ENCODE data around the gene CRACDL.
A peak's percentile ranks its signal among the peaks of the same experiment; 100 is the strongest.
"Not testable (repeated sequence)": the region's sequence is repeated elsewhere in the genome, so short reads cannot be mapped to it uniquely, and the experiment has no call there.

The CRACDL gene

DNA sequence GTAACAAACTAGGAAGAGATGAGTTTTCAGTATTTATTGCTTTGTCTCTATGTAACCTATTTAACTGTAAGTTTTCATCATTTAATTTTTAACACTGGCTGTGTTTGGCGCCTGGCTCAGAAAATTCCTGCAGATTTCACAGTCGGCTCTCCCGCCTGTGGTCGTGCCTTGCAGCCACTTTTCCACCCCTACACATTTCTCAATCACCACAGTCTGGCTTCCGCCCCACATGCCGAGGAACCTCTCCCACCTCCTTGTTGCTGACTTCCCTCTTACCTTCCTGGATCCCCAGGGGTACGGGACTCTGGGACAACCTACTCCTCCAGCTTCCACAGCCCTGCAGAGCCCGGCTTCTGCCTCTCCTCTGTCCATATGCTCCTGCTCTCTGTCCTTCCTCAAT lies 163.5 kb downstream of the CRACDL start:
- no peak for DNase-seq

DNA sequence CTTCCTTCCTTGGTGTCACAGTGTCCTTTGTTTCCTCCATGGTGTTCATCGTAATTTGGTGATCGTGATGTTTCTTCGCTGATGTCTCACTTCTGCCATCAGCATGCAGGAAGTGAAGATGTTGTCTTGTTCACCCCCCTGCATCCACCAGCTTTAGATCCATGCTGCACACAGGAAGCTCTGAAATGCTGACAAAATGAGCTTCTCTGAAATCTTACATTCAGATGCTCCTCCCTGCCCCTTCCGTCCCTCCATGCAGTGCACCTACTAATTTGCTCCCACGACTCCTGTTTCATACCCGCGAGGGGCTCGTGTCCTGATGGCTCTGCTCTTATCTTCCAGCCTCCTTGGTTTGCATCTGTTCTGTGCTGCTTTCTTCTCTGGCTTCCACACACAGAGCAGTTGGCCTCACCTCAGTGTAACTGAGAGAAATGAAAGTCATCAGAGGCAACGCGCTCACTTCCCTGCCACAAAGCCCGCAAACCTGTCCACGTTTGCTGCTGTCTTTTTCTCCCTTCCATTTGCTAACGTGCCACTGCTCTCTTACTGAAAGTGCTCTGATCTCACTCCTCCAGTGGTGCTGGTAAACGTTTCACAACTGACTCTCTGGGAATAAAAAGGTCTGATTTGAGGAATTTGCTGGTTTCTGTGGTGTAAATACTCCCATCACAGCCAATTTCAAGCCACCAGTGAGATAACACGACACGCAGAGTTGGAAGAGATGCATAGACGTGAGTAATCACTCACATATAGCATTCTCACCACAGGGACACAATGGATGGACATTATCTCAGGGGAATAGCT lies 164.1 kb downstream of the CRACDL start:
- DNase-seq = peak; percentile 29

DNA sequence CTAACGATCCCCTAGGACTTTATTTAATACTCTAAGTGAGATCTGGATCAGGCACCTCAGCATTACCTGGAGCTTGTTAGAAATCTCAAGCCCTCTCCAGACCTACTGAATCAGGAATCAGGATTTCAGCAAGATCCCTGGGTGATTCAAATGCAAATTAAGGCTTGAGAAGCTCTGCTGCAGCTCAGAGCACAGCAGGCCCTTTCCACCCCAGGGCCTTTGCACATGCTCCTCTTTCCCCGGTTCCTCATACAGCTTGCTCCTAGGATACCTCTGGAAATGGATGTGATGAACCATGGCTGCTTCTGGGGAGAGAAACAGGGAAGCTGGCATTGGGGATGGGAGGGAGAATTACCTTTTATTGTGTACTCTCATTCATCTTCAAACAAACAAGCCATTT lies 164.8 kb downstream of the CRACDL start:
- no peak for DNase-seq

DNA sequence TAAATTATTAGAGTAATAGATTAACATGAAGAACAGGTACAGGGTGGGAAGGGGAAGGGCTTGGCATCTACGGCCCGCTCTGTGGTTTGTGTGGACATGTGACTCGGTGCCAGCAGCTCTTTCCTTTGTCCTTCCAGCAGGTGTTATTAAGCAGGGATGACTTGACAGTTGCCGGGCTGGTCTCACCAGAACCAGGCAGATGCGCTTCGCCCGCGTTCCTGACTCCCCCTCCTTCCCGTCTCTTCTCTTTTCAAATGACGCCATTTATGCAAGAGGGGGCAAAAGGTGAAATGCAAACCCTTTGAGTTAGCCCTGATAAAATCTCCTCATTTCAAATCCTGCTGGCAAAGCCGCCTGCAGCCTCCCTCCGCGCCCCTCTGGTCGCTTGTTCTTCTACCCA lies 166.2 kb downstream of the CRACDL start:
- no peak for DNase-seq

DNA sequence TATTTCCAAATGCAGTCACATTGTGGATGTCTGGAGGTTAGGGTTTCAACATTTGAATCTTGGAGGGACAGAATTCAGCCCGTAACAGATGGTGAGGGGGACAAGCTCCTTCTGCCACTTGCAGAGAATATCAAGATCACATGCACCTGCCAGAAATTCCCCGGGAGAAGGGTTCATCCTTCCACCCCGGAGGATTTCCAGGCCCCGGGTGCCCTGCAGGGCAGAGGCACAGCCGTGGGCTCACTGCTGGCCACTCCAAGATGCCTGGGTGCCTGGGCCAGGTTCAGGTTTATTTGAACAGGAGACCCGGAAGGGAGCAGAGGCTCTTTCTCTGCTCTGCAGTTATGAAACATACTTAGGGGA lies 166.9 kb downstream of the CRACDL start:
- no peak for DNase-seq

DNA sequence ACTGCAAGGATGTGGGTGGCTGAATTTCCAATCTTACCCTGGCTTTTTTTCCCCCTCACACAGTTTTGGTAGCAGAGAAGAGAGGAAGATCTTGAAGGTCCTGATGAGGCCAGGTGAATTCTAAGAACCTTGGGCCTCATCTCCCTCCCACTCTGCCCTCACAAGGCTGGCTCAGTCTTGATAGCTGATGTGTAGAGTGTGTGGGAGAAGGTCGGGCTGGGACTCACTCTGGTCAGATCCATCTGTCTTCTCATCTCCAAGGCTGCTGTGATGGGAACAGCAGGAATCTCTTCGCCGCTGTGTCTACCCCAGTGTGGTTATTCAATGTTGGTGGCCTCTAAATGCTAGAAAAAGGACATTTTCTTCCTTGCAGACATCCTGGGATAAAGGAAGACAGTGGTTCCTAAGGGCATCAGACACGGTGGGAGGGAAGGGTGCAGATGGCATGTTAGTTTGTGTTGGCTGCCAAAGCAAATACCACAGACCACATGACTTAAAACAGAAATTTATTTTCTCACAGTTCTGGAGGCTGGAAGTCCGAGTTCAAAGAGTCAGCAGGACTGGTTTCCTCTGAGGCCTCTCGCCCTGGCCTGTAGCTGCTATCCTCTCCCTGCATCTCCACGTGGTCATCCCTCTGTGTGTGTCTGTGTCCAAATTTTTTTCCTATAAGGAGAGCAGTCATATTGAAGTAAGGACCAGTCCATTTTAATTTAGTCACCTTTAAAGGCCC lies 167.5 kb downstream of the CRACDL start:
- DNase-seq = peak; percentile 12

DNA sequence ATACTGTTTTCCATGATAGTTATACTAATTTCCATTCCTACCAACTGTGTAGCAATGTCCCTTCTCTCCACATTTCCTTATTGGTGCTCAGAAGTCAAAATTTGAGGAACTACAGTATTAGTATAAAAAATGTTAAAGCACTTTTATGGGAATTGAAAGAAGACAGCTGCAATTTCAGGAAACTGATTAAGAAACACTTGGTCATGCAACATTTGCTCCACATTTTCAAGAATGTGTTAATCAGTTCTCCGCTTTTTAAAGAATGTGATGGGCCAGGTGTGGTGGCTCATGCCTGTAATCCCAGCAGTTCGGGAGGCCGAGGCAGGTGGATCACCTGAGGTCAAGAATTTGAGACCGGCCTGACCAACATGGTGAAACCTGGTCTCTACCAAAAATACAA lies 171.5 kb downstream of the CRACDL start:
- DNase-seq = no peak

DNA sequence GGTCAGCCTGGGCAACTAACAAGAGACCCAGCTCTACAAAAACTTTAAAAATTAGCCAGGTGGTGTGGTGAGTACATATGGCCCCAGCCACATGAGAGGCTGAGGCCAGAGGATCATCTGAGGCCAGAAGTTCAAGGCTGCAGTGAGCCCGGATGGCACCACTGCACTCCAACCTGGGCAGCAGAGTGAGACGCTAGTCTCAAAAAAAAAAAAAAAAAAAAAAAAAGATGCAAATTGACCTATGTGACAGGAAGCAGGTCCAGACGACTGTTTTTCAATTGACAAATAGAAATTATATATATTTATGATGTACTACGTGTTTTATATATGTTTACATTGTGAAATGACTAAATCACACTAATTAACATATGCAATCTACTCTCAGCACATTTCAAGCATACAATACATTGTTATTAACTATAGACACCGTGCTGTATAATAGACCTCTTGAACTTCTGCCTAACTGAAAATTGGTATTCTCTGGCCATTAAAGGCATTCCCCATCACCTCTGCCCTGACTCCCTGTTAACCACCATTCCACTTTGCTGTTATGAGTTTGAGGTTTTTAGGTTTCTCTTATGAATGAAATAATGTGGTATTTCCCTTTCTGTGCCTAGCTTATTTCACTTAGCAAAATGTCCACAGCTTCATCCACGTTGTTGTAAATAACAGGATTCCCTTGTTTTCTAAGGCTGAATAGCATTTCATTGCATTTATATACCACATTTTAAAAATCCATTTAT lies 172.6 kb downstream of the CRACDL start:
- DNase-seq = no peak

DNA sequence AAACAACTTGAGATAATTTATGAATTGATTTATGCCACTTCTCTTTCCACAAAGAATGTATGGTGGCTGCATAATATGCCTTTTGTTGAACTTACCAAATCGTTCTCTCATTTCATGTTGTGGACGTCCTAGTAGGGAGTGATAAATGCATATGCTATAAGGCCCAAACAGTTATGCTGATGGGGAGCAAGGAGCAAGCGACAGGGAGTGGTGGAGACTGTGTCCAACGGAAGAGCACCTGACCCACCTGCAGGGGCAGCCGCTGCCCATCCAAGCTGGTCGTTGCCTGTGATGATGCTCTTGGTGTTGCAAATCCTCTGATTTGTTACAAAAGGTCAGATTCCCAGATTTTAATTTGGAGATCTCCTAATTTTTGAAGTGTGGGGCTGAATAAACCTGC lies 174.1 kb downstream of the CRACDL start:
- DNase-seq = no peak

DNA sequence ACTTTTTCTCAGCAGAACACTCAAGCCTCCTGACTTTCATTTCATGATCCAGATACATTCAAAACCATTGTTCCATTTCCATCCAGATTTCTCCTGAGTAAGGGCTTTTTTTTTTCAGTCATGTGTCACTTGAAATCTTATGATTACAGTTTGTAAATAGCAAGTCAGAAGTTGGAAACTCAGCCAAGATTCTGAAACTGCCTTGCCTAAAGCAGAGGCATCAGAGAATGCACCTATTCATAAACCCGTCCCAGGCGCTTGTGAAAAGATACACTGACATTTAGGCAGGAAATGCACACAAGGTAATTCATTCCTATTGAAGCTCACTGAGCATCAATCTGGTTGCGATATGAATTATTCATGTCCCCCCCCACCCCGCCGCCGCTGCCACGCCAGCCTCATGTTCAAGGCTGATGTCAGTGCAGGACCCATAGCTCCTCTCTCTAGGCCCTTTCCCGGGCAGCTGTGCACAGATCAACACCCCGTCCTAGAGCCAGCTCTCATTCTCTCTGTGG lies 174.7 kb downstream of the CRACDL start:
- no peak for DNase-seq

DNA sequence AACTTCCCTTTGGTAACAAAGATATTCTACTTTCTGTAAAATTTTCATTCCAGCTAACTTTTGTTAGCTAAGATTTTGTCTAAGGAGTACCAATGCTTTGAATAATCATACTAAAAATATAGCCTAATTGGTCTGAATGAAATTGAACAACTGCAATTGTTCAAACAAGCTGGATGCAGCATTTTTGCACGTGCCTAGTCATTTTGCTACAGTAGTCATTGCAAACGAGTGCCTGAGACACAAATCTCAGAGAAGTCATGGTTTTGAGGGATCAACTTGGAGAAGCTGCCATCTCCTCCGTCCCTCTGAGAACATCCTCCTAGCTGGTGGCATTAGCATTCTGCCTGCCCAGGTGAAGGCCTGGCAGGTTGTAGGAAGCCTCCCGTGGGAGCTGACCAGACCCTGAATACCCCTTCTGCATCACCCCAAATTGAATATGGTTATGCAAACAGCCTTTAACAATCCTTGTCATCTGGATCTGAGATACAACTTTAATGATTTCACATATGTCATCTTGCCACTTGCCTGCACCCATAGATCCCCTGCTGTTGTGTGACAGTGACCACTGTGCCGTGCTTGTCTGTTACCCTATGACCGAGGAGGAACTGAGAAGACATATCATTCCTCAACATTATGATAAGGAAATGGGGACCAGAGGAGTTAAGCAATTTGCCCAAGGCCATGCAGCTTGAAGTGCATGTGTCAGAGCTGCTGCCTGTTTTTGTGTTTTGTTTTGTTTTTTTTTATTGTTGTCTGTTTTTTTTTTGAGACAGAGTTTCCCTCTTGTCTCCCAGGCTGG lies 176.0 kb downstream of the CRACDL start:
- no peak for DNase-seq

DNA sequence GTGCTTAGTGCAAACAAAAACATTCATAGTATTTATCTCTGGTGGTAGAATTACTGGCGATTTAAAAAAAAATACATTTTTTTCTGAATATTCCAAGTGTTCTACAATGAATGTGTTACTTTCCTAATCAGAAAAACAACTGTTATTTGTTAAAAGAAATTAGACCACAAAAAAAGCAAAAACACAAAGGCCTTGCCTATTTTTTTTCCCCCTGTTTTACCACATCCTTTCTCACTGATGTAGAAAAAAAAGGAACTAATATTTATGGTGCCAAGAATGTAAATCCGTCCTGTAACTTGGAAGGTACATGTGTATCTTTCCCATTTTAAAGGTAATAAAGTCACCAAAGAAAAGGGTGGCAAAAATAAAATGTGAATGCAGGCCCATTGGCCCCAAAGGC lies 176.7 kb downstream of the CRACDL start:
- DNase-seq = no peak

DNA sequence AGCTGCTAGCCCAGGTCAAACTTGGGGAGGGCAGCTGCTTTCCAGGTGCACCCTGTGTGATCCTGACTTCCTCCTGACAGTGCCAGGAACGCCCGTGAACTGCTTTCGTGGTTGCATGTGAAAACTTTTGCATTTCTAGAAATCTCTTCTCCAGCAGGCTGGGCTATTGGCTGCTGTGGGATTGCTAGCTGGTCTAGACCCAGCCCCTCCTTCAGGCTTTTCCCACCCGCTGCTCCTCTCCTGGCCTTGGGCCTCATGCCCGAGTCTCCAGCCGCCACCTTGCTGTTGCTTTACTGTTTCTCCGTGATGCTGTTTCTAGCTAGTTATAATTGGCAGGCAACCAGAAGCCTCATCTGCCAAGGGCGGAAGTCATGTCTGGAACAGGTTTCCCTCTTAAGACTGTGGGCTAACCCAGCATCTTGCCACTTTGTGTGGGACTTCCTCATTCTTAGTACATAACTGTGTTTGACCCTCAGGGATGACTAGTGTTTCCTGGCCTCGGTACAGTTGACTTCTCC lies 178.1 kb downstream of the CRACDL start:
- peak; percentile 56 for DNase-seq

DNA sequence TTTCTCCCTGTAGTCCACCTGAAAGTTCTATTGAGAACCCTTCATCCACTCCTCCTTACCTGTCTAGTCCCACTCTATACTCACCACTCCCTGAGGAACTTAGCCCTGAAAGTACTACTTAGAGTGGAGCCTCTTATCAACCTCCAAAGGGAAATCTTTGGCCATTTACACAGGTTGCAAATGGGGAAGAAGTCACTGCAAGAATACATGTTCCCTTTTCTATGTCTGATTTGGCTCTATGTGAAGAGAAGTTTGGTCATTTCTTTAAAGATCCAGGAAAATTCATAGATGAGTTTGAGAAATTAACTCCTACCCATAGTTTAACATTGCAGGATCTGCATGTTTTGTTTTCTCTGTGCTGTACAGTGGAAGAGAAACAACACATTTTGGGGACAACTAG lies 182.2 kb downstream of the CRACDL start:
- no peak for DNase-seq

DNA sequence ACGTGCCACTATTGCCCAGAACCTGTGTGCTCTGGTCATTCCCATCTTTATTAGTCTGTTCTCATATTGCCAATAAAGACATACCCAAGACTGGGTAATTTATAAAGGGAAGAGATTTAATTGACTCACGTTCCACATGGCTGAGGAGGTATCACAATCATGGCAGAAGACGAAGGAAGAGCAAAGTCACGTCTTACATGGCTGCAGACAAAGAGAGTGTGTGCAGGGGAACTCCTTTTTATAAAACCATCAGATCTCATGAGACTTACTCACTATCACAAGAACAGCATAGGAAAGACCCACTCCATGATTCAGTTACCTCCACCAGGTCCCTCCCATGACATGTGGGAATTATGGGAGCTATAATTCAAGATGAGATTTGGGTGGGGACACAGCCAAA lies 183.3 kb downstream of the CRACDL start:
- DNase-seq = not testable (repeated sequence)

DNA sequence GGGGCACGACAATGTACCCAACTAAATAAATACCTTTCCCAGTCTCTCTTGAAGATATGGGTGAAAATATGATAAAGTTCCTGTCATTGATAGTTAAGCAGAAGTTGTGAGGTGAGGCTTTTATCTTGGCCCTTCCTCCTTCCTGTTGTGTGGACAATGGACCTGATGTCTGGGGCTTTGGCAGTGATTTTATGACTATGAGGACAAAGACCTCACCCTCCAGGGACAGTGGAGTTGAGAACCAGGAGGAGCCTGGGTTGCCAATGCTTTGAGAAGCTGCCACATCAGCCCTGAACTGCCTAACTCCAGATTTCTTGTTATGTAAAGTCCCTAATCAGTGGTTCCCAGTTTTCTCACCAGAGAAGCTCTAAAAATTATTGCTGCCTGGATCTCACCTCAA lies 184.3 kb downstream of the CRACDL start:
- DNase-seq = no peak

DNA sequence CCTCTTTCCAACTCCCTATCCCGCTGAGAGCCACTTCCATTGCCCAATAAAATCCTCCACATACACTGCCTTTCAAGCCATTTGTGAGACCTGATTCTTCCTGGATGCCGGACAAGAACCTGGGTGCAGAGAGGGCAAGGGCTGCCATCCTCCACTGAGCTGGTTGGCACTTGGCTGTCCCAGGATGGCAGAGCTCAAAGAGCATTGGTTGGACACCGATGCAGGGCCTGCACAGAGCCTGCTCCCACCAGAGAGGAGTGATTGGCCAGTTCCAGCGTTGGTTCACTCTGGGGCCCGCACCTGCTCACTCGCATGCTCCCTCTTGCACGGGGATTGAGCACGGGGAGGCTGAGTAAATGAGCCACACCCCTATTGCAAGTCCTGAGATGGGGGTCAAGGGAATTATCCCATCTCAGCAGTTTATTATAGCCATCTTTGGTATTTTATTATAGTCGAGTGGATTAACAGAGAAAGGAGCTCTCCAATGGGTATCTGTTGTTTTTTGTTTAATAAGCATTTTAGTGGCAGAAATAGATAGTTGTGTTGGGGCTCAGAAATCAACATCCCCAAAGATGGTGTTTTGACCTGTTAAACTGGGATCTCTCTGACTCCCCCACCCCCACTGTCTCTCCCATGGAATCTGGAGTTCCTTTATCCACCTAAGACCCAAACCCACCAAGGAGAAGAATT lies 185.3 kb downstream of the CRACDL start:
- DNase-seq = no peak

DNA sequence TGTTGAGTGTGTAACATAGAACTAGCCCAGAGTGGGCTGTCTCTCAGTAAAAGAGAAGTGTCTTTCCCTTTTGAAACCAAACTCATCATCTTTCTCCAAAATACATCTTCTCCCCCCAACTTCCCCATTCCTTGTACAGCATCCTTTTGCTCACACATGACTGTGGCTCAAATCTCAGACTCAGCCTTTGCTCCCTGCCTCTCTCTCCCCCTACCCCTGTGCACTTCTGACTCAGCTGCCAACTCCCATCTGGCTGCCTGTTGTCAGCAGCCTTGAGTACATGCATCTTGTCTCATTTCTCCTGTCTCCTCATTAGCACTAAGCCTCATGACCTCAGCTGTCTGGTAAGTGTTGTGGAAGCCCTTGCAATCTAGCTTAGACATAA lies 187.0 kb downstream of the CRACDL start:
- DNase-seq = no peak

DNA sequence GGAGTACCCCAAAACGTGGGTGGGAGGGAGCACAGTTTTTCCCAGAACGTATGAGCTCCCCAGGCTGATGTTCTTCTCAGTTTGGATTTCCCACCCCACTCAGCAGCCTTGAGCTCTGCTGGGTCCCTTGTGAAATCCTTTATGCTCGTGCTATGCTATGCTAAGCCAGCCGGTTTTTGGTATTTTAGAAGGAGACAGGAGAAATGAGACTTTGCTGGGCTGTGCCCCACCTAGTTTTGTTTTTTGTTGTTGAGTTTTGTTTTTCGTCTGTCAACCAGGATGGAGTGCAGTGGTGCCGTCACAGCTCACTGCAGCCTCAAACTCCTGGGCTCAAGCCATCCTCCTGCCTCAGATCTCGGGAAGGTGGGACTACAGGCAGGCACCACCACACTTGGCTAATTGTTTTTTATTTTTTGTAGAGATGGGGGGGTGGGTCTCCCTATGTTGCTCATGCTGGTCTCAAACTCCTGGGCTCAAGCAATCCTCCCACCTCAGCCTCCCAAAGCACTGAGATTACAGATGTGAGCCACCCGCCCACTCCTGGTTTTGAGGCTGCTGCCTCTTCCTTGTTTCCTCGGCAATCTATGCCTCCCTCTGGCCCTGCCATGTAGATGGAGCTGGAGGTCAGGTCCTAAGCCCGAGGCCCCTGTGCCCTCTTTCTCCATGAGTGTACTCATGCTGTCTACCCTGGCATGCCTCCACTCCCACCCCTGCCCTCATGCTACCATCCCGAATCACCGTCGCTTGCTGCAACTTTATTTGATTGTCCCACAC lies 187.5 kb downstream of the CRACDL start:
- no peak for DNase-seq

DNA sequence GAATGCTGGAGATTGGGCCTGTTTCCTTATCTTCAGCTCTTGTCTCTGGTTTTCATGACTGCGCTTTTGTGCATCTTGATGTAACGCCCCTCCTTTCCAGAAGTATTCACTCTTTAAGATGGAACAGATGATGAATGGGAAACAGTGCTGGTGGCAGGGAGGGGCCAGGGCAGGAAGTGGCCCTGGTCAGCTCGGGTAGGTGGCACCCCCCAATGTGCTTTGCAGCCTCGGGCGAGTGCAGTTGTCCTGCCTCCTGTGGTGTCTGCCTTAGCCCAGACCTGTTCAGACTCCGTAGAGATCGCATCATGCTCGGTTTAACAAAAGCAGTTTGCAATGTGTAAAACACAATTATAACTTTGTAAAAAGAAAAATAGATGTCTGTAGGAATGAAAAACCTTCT lies 188.1 kb downstream of the CRACDL start:
- no peak for DNase-seq

DNA sequence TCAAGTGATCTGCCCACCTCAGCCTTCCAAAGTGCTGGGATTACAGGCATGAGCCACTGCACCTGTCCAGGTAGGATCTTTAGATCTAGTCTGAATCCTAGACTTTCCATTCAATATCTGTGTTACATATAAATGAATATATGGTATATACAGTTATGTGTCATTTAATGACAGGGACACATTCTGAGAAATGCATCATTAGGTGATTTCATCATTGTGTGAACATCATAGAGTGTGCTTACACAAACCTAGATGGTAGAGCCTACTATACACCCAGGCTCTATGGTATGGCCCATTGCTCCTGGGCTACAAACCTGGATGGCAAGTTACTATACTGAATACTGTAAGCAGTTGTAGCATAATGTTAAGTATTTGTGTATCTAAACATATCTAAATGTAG lies 189.6 kb downstream of the CRACDL start:
- DNase-seq = no peak
